UCSD-AML1 (cell line): ENCODE results near the gene DYNC1LI2.

ENCODE experiments used
- DNase-seq: peaks from one replicate; lab custom pipeline; 2025; ENCODE audit not compliant: unreplicated experiment; lab: John Stamatoyannopoulos, UW

DYNC1LI2 gene

GRCh38 chr16:66740533-66740932 is 10.9 kb downstream of the DYNC1LI2 start:
- no peak for DNase-seq

GRCh38 chr16:66740010-66740409 is 11.4 kb downstream of the DYNC1LI2 start:
- peak; percentile 17 for DNase-seq

GRCh38 chr16:66735891-66736290 is 15.5 kb downstream of the DYNC1LI2 start:
- DNase-seq: no peak

- no peak for DNase-seq
These were observed 20.3 kb downstream of the DYNC1LI2 start for GRCh38 chr16:66731101-66731500.

- DNase-seq: no peak
These were observed 22.6 kb downstream of the DYNC1LI2 start for GRCh38 chr16:66728804-66729203.

- DNase-seq: no peak
These were observed 23.2 kb downstream of the DYNC1LI2 start for GRCh38 chr16:66728117-66728787.

- DNase-seq: no peak
These were observed 30.6 kb downstream of the DYNC1LI2 start for GRCh38 chr16:66720766-66721165.

GRCh38 chr16:66719246-66719645 is 32.2 kb downstream of the DYNC1LI2 start:
- DNase-seq: no peak

- DNase-seq: no peak
These were observed 33.6 kb downstream of the DYNC1LI2 start for GRCh38 chr16:66717776-66718175.

GRCh38 chr16:66717112-66717675 is 34.2 kb downstream of the DYNC1LI2 start:
- DNase-seq: peak; percentile 50

GRCh38 chr16:66714654-66715307 is 36.6 kb downstream of the DYNC1LI2 start:
- no peak for DNase-seq

GRCh38 chr16:66714062-66714461 is 37.3 kb downstream of the DYNC1LI2 start:
- no peak for DNase-seq

- DNase-seq: no peak
These were observed 38.3 kb downstream of the DYNC1LI2 start for GRCh38 chr16:66713076-66713475.

- DNase-seq: no peak
These were observed 38.9 kb downstream of the DYNC1LI2 start for GRCh38 chr16:66712512-66712911.

- no peak for DNase-seq
These were observed 39.8 kb downstream of the DYNC1LI2 start for GRCh38 chr16:66711581-66711980.

- DNase-seq: no peak
These were observed 44.9 kb downstream of the DYNC1LI2 start for GRCh38 chr16:66706506-66706880.

GRCh38 chr16:66705790-66706505 is 45.5 kb downstream of the DYNC1LI2 start:
- no peak for DNase-seq

- no peak for DNase-seq
These were observed 47.8 kb downstream of the DYNC1LI2 start for GRCh38 chr16:66703406-66704215.

GRCh38 chr16:66701516-66701915 is 49.9 kb downstream of the DYNC1LI2 start:
- DNase-seq: no peak

- DNase-seq: no peak
These were observed 50.4 kb downstream of the DYNC1LI2 start for GRCh38 chr16:66701026-66701425.

- DNase-seq: no peak
These were observed 51.5 kb downstream of the DYNC1LI2 start for GRCh38 chr16:66699898-66700297.
